SU-DHL-6 (cell line): Measurements from ENCODE around the gene CHRM5.

Source experiments
- EZH2phosphoT487 ChIP-seq: fragments of 200-600 bp; sonication (generic), shearing (Covaris generic); conservative IDR thresholded peaks from 2 replicates; pipeline ENCODE4 v1.6.1; 2018; ENCODE audit warnings: mild to moderate bottlenecking, antibody characterized with exemption, low read length, moderate library complexity, mixed read lengths
- TF ChIP-seq, protein P1 (sequence below): fragments of 200-600 bp; sonication (generic); IDR thresholded peaks from one replicate; pipeline ENCODE4 v1.5.1; 2017; ENCODE audit warnings: antibody characterized with exemption, mild to moderate bottlenecking, low read length, moderate library complexity; ENCODE audit not compliant: insufficient read depth, poor library complexity, severe bottlenecking

DNA sequence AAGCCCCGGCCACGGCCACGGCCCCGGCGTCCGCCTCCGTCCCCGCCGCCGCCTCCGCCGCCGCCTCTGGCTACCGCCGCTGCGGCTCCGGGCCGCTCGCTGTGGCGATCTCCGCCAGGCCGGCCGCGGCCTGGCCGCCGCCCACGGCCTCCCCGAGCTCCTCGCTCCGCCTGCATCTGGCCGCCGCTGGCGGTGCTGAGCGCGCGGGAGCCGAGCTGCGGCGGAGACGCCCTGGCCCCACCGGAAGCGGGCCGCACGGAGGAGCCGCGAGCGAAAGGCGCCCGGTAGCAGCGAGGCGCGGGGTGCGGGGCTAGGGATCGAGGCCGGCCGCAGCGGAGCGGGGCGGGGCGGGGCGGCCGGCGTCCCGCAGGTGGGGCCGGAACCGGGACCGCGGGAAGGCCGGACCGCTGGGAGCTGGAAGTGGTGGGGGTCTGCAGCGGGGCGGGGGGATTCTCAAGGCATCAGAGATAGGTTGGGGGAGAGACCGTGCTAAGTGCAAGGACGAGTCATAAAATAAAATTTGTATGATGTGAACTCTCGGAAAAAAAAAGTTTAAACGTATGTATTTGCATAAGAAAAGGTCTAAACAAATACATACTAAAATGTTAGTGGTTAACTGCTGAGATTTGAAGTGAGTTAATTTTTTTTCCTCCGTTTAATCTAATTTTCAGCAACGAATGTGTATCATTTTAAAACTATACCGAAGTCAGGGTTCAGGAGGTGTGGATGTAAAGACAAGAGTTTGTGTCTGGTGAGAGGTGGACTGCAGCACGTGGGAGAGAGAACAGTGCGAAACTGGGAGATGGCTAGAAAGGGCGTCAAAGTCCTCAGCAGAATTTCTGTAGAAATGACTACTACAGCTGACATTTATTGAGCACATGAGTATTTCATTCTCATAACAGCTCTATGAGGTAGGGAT is 70.8 kb downstream of the CHRM5 start, which contains the start of gene AVEN:
- TF ChIP-seq, protein P1, sequence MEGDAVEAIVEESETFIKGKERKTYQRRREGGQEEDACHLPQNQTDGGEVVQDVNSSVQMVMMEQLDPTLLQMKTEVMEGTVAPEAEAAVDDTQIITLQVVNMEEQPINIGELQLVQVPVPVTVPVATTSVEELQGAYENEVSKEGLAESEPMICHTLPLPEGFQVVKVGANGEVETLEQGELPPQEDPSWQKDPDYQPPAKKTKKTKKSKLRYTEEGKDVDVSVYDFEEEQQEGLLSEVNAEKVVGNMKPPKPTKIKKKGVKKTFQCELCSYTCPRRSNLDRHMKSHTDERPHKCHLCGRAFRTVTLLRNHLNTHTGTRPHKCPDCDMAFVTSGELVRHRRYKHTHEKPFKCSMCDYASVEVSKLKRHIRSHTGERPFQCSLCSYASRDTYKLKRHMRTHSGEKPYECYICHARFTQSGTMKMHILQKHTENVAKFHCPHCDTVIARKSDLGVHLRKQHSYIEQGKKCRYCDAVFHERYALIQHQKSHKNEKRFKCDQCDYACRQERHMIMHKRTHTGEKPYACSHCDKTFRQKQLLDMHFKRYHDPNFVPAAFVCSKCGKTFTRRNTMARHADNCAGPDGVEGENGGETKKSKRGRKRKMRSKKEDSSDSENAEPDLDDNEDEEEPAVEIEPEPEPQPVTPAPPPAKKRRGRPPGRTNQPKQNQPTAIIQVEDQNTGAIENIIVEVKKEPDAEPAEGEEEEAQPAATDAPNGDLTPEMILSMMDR = no peak
- TF ChIP-seq EZH2phosphoT487 = no peak
